HG03095 (cell line): ENCODE data around the gene FOXE1.

ENCODE experiments used
- ATAC-seq: cut with Tn5 transposase; IDR thresholded peaks from one replicate; pipeline ENCODE4 v1.9.1; 2021; ENCODE audit warnings: moderate library complexity; ENCODE audit not compliant: unreplicated experiment

Gene FOXE1

DNA sequence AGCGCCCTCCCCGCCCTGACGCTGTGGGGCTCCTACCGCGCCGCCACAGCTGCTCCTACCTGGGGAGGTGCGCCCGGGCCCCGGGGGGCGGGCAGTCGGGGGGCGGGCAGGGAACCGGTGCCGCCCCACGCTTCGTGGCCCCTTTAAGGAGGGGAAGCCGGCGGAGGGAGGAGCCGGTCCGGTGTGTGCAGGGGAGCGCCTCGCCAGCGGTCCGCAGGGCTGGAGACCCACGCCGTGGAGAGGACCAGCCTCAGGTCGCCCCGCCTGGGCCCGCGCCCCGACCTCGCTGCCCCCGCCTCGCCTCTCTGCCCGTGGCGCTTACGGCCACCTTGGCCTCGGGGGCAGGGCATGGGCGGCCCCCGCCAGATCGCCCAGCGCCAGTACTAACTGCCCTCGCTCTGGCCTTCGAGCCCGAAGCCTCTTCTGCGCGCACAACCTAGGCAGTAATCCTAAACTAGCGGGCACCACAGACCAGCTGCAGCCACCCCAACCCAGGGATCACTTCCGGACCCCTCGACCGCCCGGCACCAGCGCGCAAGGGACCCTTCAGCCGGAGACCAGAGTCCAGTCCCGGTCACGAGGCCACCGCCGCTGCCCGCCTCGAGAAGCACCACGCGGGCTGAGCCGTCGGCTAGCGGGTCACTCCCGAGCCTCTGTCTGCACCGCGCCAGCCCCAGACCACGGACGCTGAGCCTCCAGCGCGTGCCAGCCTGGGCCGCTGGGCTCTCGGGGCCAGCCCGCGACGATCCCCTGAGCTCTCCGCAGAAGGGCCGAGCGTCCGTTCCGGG lies at the start of gene FOXE1:
FOXE1 (plus strand) TSS at position 171 of the 788 bp plus-strand sequence. CDS start 689 bp downstream, outside the sequence.
- no peak for ATAC-seq

DNA sequence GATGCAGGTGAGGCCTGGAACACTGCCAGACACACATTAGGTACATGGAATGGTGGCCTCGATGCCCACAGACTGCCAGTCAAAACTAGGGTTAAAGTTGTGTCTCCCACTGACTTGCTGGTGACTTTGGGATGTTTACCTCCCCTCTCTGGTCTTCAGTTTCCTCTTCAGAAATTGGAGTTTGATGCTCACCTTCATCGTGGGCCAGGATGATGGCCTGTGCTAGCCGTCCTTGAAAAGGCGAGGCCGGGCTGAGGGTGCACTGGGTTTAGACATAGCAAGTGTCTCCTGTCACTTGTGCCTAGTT lies 49.0 kb upstream of the FOXE1 start:
- no peak for ATAC-seq

DNA sequence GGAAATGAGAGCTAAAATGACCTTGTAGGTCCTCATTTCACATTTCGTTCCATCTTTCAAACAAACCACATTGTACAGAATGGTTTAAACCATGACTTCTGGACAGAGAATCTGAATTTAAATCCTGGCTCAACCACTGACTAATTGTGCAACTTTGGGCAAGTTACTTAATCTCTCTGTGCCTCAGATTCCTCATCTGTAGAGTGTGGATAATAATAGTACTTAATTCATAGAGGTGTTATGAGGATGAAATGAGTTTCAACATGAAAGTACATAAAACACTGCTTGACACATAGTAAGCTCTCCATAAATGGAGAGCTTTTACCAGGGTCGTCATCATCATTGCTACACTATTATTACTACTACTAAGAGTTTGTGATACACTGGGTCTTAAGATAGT lies 46.3 kb upstream of the FOXE1 start:
- ATAC-seq = no peak

DNA sequence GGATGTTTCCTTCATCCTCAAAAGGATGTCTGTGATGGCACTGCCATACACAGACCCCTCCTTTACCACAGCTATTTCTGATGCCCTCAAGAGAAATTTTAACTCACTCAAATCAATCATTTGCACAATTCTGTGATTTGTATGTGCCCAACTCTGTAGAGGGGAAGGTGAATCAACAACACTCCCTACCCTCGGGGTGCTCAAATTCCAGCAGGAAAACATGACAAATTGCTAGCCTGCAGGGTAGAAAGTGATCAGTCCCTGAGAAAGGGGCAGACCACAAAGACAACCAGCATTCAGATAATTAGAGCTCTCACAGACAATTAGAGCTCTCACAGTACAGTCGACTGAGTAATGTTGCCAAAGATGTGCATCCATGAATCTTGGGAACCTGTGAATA lies 45.3 kb upstream of the FOXE1 start:
- no peak for ATAC-seq

DNA sequence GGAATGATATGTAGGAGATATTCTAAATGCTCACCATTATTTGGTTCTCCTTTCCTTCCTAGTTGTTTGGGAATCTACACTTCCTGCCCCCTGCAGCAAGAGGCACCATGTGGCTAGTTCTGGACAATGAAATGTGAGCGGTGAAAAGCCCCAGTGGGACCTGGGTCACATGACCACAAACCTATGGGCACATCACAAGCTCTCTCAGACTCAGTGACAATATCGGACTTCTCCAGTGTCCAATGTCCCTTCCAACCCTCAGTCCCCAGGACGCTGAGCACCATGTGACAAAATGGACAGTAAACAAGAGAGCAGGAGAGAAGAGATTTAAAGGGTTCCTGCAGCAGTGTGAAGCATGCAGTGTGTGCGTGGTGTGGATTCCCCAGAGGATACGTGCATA lies 44.6 kb upstream of the FOXE1 start:
- no peak for ATAC-seq

DNA sequence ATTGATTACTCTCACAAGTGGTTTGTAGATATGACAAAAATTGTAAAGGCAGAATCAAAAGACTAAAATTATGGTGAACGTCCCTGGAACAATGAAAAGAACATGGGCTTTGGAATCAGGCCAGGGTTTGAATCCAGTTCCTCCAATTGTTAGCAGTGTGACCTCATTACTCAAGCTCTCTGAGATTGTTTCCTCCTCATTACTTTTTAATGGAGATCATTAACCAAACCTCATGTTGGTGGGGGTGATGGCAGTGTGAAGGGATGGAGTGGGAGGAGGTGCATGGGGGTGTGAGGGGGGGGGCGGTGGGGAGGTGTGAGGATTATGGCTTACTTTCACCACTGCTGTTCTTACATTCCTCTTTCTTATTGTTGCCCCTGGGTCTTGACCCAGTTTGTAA lies 44.1 kb upstream of the FOXE1 start:
- ATAC-seq = no peak

DNA sequence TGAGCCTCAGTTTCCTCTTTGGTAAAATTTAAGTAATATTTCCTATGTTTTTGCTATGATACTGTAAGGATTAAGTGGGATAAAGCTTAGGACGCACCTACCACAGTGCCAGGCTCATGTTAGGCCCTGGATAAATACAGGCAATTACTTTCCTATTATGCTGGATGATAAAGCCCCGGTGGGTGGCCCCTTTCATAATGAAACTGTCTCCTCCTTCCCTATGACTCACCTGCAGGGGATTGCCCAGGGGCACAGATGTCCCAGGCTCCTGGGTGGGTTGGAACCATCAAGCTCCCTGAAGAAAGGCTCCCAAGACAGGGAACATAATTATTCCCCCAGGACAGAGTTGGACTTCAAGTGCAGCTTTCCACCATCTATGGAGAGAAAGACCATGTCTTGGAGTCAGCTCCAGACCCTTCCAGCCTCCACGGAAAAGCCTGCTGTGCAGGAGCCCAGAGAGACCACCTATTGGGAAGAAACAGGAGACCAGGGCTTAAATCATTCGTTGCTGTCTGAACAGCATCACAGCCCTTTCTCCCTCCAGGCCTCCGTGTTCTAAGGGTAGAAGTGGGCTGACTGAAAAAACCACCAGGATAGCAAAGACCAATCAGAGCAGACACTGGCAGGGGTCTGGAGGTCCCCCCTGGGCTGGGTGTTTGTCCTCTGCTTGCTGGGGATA lies 43.2 kb upstream of the FOXE1 start:
- ATAC-seq = no peak

DNA sequence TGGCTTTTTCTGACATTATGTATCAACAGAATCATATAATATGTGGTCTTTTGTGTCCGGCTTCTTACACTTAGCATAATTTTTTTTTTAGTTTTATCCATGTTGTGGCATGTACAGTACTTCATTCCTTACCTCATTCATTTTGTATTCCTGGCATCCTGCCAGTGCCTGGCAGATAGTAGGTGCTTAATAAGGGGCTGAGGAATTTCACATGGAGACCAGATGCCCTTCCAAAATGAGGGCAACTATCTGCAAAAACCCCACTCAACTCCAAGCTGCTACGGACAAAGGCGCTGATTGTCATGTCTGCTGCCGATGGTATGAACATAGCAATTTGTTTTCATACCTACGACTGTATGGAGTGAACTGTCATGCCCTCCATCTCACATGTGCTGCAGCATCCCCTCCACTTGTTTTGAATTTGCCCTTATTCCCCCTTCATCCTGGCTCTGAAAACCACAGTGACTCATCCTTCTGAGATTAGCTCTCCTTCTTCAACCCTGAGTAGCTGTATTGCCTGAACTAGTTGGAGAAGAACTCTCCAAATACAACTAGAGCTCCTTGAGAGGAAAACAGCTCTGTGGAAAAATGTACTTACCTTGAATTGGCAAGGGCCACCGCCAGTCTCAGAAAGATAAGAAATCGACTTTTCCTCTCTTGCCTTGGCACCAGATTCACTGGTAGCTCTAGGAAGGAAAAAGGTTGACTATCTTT lies 41.3 kb upstream of the FOXE1 start:
- ATAC-seq = no peak

DNA sequence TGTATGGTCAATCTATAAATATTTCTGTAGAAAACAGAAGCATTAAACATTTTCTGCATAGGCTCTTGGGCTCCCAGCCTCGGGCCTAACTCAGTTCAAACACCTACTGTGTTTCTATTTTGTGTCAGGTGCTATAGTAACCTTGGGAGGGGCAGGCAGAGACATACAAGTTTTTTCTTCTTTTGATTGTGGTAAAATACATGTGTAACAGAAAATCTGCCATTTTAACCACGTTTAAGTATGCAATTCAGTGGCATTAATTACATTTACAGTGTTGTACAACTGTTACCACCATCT lies 40.8 kb upstream of the FOXE1 start:
- ATAC-seq = no peak

DNA sequence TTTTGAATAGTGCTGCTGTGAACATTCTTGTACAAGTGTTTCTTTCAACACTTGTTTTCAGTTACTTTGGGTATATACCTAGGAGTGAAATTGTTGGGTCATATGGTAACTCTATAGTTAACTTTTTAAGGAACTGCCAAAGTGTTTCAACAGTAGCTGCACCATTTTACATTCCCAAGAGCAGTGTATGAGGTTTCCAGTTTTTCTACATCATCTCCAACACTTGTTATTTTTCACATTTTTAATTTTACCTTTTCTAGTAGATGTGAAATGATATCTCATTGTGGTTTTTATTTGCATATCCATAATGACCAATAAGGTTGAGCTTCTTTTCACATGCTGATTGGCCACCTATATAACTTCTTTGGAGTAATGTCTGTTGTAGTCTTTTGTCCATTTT lies 40.0 kb upstream of the FOXE1 start:
- no peak for ATAC-seq

DNA sequence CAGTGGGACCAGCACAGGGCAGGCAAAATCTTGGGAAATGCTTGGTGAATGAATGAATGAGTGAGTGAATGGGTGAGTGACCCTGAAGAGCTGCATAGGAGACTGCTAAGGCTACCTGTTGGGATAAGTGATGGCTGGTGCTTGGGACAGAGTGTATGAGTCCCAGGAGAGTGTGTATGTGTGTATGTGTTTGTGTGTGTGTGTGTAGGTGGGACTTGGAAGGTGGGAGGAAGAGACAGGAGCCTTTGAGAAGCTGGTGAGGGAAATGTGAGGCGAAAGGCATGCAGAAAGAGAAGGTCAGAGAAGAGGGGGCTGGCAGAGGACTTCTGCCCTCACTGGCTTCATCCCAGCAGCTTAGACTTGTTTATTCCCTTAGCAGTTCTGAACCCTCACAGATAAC lies 33.3 kb upstream of the FOXE1 start:
- ATAC-seq = no peak

DNA sequence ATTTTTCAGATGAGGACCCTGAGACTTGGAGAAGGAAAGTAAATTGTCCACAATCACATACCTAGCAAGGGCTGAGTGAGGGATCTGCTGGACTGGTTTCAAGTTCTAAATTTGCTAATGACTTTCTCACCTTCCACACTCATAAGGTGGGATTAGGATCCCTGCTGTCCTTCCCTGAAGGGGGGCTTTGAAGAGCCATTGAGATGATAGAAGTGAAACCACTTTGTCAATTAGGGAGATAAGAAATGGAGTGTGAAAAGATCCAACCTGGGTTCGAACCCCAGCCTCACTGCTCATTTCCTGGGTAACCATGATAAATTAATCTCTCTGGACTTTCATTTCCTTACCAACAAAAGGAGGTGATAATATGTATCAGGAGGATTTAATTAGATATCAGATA lies 32.7 kb upstream of the FOXE1 start:
- no peak for ATAC-seq

DNA sequence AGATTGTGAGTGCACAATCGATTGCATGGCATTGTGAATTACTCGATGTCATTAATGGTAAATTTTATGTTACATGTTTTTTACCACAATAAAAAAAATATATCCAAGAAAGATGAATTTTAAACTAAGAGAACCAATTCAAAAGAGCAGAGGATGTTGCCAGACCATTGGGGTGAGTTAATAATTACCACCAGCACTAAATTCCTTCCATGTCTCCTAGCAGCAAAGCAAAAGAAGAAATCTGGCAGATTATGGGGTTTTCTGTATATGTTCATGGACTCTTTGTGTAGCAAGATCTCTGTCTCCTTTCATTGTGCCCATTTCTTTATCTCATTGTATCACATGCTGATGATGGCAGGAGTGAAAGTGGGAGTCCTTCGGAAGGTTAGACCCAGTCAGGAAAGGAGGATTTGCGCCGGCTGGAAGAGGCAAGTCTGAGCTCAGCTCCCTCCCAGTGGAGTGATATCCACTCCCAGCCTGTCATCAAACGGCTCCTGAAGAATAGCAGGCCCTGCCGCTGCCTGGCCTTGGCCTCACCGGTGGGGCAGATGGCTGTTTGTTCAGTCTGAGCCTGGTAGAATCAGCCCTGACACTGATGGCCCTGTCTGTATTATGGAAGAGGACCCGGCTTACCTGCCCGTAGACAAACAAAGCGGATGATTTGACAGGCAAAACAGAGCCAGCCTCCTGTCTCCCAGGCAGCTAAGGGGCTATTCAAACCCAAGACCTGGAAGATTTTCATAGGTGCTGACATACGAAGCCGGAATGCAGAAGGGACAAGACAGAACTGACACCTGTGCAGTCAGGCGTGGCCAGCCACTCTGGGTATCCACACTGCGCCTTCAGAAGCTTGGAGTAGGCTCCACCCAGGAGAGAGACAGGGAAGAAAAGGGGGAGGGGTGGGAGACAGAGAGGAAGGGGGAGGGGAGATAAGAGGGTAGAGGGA lies 21.9 kb upstream of the FOXE1 start:
- ATAC-seq = no peak

DNA sequence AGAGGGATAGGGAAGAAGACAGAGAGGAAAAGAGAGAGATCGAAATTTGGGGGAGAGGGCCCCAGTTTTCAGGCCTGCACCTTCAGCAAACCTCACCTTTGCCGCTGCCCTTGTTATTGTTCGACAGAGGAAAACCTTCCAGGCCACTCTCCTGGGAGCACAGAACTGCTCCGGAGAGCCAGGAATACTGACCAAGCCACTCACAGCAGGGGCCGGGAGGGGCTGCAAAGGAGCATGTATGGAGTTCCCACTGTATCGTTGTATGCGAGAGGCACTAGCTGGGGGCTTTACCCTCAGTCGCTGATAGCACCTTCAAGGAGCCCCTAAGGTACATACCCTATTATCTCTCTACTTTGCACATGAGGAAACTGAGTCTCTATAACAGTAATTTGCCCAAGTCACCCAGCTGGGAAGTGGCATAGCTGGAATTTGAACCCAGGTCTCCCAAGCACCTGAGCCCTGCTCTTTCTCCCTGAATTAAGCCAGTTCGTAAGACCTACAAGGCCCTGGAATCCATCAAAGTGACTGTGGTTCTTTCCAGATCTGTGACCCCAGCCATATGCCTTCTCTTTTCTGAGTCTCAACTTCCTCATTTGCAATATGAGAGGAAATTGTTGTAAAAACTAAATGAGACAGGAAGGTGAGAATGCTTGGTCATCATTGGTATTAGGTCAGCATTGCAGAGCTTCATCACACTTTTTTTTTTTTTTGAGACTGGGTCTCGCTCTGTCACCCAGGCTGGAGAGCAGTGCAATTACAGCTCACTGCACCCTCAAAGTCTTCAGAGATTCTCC lies 21.0 kb upstream of the FOXE1 start:
- ATAC-seq = no peak

DNA sequence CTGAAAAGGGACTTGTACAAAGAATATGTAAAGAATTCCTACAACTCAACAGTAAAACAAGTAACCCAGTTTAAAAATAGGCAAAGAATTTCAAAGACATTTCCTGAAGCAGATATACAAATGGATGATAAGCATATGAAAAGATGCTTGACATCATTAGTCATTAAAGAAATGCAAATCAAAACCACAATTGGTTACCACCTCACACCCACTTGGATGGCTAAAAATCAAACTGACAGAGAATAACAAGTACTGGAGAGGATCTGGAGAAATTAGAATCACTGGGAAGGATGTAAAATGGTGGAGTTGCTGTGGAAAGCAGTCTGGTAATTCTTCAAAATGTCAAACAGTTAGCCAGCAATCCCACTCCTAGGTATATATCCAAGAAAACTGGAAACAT lies 12.5 kb upstream of the FOXE1 start:
- ATAC-seq = no peak

DNA sequence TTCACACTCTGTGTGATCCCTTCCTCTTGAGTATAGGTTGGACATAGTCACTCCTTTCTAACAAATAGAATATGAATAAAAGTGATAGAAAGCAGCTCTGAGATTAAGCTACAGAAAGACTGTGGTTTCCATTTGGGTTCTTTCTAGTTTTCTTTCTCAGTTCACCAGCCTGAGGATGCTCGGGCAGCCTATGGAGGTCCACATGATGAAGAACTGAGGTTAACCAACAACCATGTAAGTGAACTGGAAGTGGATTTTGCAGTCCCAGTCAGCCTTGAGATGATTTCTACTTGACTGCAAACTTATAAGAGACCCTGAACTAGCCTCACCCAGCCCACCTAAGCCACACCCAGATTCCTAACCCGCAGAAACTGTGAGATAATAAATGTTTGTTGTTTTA lies 10.1 kb upstream of the FOXE1 start:
- ATAC-seq = no peak

DNA sequence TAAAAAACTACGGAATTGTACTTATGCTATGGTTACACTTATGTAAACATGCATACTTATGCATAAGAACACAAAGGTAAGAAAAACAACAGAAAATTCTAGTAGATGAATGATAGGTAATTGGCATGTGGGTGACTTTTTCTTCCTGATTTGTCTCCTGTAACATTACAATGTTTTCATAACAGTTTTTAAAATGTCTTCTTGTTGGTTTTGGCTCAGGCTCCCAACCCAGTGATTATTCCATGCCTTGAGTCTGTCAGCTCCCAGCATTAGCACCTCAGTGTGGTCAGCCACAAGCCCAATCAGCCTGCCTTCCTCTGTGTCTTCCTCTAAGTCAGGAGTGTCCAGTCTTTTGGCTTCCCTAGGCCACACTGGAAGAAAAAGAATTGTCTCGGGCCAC lies 7.9 kb upstream of the FOXE1 start:
- ATAC-seq = no peak

DNA sequence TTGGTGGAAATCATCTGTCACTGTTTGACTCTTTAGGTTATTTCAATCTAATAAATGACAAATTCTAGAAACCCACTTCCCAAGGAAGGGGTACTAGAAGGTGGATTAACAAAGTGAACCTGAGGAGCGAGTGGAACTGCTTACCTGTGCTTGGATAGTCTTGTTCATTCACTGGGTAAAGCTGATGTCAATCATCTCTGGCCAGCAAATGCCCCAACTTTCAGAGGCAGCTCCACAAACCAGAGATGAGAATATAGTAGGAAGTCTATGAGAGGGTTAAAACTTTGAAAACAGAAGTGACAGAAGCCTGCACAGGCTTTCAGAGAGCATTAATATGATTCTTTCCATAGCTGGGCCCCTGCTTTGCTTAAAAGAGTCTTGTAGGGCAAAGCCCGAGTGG lies 7.3 kb upstream of the FOXE1 start:
- no peak for ATAC-seq

DNA sequence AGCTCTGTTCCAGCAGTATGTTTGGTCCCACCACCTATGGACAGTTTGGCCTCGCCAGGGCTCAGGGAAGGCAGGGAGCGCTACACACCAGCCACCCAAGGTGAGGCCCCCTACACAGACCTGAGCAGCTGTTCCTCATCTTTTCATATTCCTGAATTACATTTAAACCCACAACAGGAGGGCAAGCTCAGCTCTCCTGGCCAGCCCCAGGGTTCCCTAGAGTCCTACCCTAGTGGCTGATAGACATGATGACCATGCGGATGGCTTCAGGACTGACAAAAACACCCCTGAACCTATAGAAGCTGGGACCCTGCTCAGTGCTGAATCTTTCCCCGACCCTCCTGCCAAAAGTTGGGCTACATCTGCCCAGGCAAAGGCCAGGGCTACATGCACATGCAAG lies 6.7 kb upstream of the FOXE1 start:
- ATAC-seq = no peak

DNA sequence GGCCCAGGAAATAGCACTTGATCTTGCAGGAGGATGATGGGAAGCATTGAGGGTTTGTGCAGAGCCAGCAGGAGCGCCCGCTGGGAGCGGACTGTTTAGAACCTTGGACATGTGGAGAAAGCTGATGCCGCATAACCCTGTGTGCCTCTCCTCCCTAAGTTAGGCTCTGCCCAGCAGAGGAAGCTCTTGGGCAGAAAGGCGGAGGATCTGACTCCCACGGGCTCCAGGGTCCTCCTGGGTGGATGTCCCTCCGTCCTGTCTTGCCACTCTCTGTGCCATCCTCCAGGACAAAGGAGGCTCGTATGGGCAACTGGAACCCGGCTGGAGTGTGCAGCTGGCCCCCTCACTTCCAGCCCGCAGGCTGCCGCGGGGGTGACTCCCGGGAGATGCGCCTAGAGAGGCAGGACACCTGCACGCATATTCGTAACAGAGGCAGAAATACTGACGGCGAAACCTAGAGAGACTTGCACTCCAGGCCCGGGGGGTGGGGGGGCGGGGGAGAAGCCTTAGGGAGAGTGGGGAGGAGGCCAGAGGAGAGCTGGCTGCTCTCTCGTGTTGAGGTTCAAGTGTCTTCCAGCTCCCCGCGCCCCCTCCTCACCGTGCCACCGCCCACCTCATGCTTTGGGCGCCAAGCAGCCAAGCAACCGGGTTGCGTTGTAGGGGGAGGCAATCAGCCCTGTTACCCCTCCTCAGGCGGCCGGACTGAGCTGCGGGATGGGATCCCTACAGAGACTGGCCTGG lies 5.4 kb upstream of the FOXE1 start:
- no peak for ATAC-seq
